Ovary (tissue), 9 donors: Measurements from ENCODE around the gene POU3F3. TPM values are rescaled to one million over a fixed set of nuclear protein-coding genes. Genes with fewer than 3 reads are reported as not detected.

ENCODE experiments used
- DNase-seq, 5 donors: peaks; one replicate each; pipeline ENCODE4 v3.0.0-alpha.2; 2019 to 2020
- H3K27ac ChIP-seq, 2 donors: fragments of 200-600 bp; one replicate each; pipeline versions ENCODE4 v1.5.1 to v1.8.0; 2019 to 2022
- H3K27me3 ChIP-seq: fragments of 200-600 bp; one replicate; pipeline ENCODE4 v1.8.0; 2022
- H3K36me3 ChIP-seq: fragments of 200-600 bp; sonication (generic); one replicate; pipeline ENCODE4 v1.5.1; 2019
- H3K4me1 ChIP-seq: one replicate; pipeline ENCODE4 v1.8.1; 2013; ENCODE audit warnings: mild to moderate bottlenecking, moderate library complexity; ENCODE audit not compliant: insufficient read depth
- H3K4me3 ChIP-seq: fragments of 200-600 bp; sonication (generic); one replicate; pipeline ENCODE4 v1.5.1; 2017
- H3K9me3 ChIP-seq, 2 donors: fragments of 200-600 bp in 1 of 2; sonication (generic) in 1 of 2; one replicate each; pipeline versions ENCODE4 v1.5.1 to v1.8.1; 2013 to 2019; ENCODE audit warnings: mild to moderate bottlenecking in 1 of 2, moderate library complexity in 1 of 2
- EP300 ChIP-seq: sonication (generic); formaldehyde crosslinking; IDR thresholded peaks from one replicate; pipeline ENCODE4 v1.6.1; 2017; ENCODE audit warnings: antibody characterized with exemption
- POLR2A ChIP-seq: fragments of 450-650 bp; IDR thresholded peaks from one replicate; pipeline ENCODE4 v1.6.1; 2017; ENCODE audit warnings: antibody characterized with exemption, mild to moderate bottlenecking, moderate library complexity
- WGBS, 3 donors: extraction: QIAGEN DNeasy Blood & Tissue Kit in 1 of 3; methylation state at CpG; one replicate each; pipeline versions ENCODE4 v1.1.5 to v1.1.7; 2013 to 2017; 5-methylcytosine and 5-hydroxymethylcytosine counted together
- intact Hi-C, 4 donors: fragments of 100-400 bp; cut with DNase I; formaldehyde crosslinking; loops; one replicate each; pipeline versions ENCODE4 v1.11.0 to v1.15.1; 2022 to 2023
- polyA plus RNA-seq, 2 donors: library from polyadenylated mRNA; stranded (reverse); fragments of 200-250 nt in 1 of 2; fragments of 350-450 nt in 1 of 2; fragmentation: Illumina TruSeq in 1 of 2; extraction: RNeasy Lipid Tissue Mini Kit (QIAGEN cat#74804) in 1 of 2; gene quantifications; one replicate each; pipeline ENCODE4 v1.2.3, GENCODE V29; 2013 to 2014
- total RNA-seq, 7 donors: library from RNA; depleted of rRNA in 2 of 7; stranded (reverse); fragments of >200 nt in 2 of 7; fragmentation: NEBNext Ultra II Directional in 3 of 7; extraction: Animal tissue kit (Norgen Biotek cat#: 25700) in 3 of 7; gene quantifications; one replicate each; pipeline versions ENCODE4 v1.1.0 to v1.2.4, GENCODE V29; 2016 to 2023
- TF ChIP-seq, protein P1 (sequence below), 3 donors: fragments of 450-650 bp in 2 of 3; fragments of 200-600 bp in 1 of 3; IDR thresholded peaks; one replicate each; pipeline versions ENCODE4 v1.5.1 to v1.8.0; 2016 to 2022; ENCODE audit warnings: antibody characterized with exemption in 3 of 3, mild to moderate bottlenecking in 1 of 3
- donor health status: DM: no; HTN: no; CAD: no; lungs with moderate emphysema.
- donor health status: DM: no; HTN: no; CAD: no.
- donor health status: Bipolar disorder and iron deficiency.
- donor health status: DM: yes; HTN: yes; CAD: no.
- donor health status: DM: no; HTN: no; CAD: no.
- donor health status: DM: yes; HTN: yes; CAD: no.

The POU3F3 gene
- total and polyA plus RNA-seq, 9 donors = 0.10 to 0.63 (median 0.10) TPM; not detected in 6

DNA sequence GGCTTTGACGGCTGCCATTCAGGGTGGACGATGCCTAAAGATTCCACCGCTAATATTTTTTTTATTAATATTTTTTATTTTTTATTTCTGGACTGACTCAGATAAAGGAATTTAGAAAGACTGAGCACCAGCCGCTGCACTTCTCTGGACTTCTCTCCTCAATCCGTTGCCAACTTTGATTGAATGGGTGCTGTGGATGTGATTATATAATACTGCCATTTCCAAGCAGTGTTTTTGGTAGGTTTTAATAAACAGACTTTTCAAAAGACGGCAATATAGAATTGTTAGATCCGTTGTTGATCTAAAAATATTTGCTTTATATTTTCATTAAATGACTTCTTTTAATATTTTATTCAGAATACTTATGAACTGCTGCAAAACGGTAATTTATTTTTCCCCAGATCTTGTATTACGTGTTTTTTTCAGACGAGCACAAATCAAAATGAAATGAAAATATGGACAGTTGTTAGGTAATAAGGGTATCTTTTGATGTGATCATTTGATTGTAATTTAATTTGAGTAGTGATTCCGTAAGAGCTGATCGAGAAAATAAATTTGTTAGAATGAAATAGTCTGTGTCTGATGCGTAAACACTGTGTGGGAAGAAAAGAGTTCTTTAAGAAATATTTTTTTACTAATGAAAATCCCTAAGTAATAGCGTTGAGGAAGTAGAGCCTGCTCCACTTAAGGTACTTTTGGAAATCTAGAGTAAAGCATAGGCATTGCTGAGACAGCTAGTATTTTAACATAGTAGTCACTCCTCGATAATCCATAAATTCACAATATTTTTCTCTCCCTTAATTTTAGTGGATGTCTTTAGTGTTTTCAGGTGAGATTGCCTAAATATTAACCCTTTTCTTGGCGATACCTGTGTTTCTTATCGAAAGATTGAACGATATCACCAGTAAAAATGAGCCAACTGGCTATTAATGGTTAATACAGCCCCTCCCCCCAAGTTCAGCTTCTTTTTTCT is 4.4 kb downstream of the POU3F3 start:
- intact Hi-C loops = no loop called here
- H3K9me3 ChIP-seq = no peaks in the 10 kb centered on the region
- TF ChIP-seq POLR2A (no peak), EP300 (no peak)
- TF ChIP-seq, protein P1, sequence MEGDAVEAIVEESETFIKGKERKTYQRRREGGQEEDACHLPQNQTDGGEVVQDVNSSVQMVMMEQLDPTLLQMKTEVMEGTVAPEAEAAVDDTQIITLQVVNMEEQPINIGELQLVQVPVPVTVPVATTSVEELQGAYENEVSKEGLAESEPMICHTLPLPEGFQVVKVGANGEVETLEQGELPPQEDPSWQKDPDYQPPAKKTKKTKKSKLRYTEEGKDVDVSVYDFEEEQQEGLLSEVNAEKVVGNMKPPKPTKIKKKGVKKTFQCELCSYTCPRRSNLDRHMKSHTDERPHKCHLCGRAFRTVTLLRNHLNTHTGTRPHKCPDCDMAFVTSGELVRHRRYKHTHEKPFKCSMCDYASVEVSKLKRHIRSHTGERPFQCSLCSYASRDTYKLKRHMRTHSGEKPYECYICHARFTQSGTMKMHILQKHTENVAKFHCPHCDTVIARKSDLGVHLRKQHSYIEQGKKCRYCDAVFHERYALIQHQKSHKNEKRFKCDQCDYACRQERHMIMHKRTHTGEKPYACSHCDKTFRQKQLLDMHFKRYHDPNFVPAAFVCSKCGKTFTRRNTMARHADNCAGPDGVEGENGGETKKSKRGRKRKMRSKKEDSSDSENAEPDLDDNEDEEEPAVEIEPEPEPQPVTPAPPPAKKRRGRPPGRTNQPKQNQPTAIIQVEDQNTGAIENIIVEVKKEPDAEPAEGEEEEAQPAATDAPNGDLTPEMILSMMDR (IDR thresholded peaks at IDR 0.05) = no peak
- 14 to 16% (median 14%) methylated on average over 18 of the region's 18 CpGs for WGBS, 3 donors
- H3K27ac ChIP-seq = no peak overlapping the region
- peaks cover 9% of the 10 kb centered on the region for H3K4me1 ChIP-seq
- no peak for DNase-seq
- no peak overlapping the region for H3K4me3 ChIP-seq
- H3K36me3 ChIP-seq = no peaks in the 10 kb centered on the region
- no peaks in the 10 kb centered on the region for H3K27me3 ChIP-seq

DNA sequence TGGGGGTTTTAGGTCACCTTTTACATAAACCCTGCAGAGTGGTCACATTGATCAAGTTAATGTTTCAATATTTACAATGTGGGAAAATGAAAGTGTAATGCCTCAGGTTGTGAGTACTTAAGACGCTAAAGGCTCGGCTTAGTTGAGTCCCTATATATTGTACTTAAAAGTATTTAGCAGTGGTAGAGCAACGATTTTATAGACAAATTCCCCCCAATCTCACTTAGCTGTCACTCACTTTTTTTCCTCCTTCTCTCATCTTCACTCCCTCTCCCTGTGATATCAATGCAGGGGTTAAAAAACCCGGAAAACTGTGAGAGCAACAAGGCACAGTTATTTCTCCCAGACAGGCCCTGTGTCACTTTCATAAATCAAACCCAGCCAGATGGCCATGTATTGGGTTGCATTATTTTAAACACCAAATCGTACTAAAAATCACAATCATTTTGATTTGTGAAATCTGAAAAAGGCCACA is 5.4 kb downstream of the POU3F3 start:
- intact Hi-C loops = no loop called here
- no peak for DNase-seq
- no peaks in the 10 kb centered on the region for H3K36me3 ChIP-seq
- peaks cover 7% of the 10 kb centered on the region for H3K4me1 ChIP-seq
- H3K4me3 ChIP-seq = no peak overlapping the region
- no peaks in the 10 kb centered on the region for H3K27me3 ChIP-seq
- TF ChIP-seq, protein P1 (IDR thresholded peaks at IDR 0.05) = no peak
- TF ChIP-seq EP300 (no peak), POLR2A (no peak)
- 12 to 14% (median 13%) methylated on average over 5 of the region's 5 CpGs for WGBS, 3 donors
- H3K27ac ChIP-seq = no peak overlapping the region
- no peaks in the 10 kb centered on the region for H3K9me3 ChIP-seq

DNA sequence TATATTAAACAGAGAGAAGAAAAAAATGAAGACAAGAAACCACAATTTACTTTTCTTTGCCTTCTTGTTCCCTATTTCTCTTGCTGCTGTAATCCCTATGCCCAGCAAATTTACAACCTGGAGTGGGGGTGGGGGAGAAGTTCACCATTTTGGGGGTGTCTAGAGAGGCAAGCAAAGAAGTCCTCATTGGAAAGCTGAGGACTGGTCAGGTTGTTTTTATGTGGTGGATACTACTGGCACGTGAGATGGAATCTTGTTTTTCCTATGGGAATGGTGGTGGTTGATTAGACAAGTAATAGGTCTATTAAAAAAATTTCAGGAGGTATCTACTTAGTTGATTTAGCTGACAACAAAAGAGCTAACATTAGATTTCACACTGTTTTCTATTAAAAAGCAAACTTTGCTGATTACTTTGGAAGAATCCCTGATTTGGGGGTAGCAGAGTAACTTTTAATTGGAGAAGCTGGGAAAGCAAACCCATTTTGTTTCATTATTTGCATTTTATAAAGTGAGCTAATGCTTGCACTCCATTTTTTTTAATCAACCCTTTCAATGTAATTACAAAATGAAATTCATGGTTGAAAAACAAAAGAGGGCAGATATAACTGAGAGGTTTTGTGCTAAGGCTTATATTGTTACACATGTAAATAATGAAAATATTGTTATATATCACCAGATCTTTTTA is 6.0 kb downstream of the POU3F3 start:
- intact Hi-C loops = no loop called here
- DNase-seq = no peak
- H3K36me3 ChIP-seq = no peaks in the 10 kb centered on the region
- peaks cover 3% of the 10 kb centered on the region for H3K27me3 ChIP-seq
- TF ChIP-seq POLR2A (no peak), EP300 (no peak)
- TF ChIP-seq, protein P1 (IDR thresholded peaks at IDR 0.05) = no peak
- 29 to 34% (median 31%) methylated on average over 1 of the region's 1 CpG for WGBS, 3 donors
- peaks cover 7% of the 10 kb centered on the region for H3K4me1 ChIP-seq
- H3K27ac ChIP-seq = no peak overlapping the region
- no peaks in the 10 kb centered on the region for H3K9me3 ChIP-seq
- no peak overlapping the region for H3K4me3 ChIP-seq

DNA sequence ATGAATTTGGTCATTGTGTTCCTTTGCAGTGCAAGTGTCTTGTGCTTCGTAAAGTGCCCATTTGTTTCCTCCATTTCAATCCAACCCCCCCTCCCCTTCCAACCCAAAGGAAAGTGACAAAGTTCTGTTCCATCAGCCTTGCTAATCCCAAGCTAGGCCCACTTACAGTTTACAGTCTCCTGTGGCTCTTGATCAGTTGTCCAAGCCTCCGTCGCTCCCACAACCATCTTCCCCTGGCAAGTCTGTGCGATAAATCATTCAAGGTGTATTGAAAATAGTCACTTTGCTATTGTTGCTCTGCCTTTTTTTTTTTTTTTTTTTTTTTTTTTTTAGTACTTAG is 6.5 kb downstream of the POU3F3 start:
- WGBS, 3 donors = 24 to 40% (median 36%) methylated on average over 4 of the region's 4 CpGs
- H3K4me3 ChIP-seq = no peak overlapping the region
- no peaks in the 10 kb centered on the region for H3K9me3 ChIP-seq
- H3K36me3 ChIP-seq = no peaks in the 10 kb centered on the region
- intact Hi-C loops = no loop called here
- no peak for DNase-seq
- TF ChIP-seq EP300 (no peak), POLR2A (no peak)
- TF ChIP-seq, protein P1 (IDR thresholded peaks at IDR 0.05) = no peak
- H3K4me1 ChIP-seq = peaks cover 7% of the 10 kb centered on the region
- H3K27me3 ChIP-seq = peaks cover 3% of the 10 kb centered on the region
- H3K27ac ChIP-seq = no peak overlapping the region
